NOMO-1 (cell line): ENCODE measurements around the gene CSF2RB.

Source experiments
- DNase-seq, 2 experiments: peaks; one replicate each; lab custom pipeline; 2025; ENCODE audit not compliant: unreplicated experiment in 2 of 2; lab: John Stamatoyannopoulos, UW

CSF2RB gene

DNA sequence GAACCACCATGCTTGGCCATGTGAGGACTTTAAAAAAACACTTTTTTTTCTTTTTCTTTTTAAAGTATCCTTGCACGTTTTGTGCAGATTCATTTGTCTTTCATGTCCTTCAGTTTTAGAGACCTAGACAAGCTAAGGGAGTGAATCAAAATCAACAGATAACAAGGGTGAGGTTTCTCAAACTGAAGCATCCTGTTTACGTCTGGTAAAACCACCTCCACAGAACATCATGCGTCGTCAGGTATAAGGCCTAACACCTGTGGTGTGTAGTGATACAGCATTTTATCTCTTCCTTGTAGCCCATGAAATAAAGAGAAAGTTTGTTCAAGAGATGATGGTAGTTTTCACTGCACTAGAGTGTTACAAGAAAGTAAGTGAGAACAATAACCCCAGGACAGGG lies 26.3 kb upstream of the CSF2RB start:
- DNase-seq: no peak

DNA sequence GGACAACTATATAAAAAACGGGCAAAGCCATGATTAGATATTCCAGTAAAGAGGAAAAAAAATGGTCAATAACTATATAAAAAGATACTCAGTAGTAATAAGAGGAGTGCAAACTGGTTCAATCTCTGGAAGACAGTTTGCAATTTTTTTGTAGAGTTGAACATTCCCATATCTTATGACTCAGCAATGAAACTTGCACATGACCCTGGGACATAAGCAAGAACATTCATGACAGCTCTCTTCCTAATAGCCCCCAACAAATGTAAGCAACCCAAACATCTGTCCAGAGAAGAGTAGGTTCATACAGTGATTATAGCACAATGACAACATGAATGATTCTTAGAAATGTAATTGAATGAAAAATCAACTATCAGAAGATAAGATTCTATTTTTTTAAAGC lies 21.8 kb upstream of the CSF2RB start:
- DNase-seq: no peak

DNA sequence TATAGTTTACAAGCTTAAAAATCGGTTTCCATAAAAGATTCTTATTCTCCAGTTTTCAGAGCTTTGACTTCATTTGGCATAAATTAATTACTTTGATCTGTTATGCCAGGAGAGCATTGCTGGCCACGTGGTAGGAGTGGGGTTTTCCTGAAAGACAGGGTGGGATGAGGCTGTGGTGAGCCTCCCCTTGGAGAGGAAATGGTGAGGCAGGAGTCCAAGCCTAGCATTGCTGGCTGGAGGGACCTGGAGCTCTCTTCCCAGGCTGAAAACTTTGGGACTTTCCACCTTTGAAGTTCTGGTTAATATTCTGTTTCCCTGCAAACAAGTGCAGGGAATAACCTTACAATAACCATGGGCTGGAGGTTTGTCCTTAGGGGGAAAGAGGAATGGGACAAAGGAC lies 21.1 kb upstream of the CSF2RB start:
- DNase-seq: no peak

DNA sequence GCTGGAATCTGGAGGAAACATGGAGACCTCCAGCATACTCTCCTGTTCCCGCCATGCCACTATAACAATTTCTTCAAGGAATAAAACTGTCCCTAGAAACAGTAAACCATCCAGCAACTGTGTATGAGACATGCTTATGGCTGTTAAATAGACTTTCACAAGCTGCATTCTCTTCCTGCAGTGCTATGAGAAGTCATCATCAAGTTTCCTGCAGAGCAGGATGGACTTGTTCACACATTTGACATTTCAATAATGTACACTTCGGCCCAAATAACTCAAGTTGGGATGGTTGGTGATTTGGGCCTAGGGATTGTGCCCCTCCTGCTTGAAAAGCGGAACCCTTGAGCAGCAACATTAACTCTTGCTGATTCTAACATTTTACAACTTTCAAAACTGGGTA lies 20.2 kb upstream of the CSF2RB start:
- no peak for DNase-seq

DNA sequence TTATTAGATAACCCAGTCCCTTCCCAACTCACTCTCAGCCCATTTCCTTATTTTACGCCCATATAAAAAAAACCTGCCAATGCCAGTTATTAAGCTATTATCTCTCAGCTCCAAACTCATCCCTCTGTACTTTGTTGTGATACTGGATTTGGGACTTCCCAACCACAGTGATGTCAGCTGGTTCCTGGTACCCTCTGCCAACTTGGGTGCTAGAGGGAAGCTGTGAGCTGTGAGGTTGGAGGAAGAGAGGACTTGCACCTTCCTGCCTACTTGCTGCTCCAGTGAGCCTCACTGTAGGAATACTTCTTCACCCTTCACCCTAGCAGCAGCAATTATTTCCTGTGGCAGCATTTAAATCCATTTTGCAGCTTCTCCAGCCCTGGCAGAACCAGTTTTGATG lies 19.2 kb upstream of the CSF2RB start:
- no peak for DNase-seq

DNA sequence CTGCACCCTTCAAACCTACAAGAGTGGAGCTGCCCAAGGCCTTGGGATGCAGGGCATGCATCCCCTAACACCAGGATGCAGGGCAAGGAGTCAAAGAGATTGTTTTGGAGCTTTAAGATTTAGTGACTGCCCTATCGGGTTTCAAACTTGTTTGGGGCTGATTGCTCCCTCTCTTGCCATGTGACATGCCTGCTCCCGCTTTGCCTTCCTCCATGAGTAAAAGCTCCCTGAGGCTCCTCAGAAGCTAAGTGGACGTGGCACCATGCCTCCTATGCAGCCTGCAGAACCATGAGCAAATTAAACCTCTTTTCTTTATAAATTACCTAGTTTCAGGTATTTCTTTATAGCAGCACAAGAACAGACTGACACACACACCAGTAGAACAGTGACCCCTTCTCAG lies 15.8 kb upstream of the CSF2RB start:
- DNase-seq: no peak

DNA sequence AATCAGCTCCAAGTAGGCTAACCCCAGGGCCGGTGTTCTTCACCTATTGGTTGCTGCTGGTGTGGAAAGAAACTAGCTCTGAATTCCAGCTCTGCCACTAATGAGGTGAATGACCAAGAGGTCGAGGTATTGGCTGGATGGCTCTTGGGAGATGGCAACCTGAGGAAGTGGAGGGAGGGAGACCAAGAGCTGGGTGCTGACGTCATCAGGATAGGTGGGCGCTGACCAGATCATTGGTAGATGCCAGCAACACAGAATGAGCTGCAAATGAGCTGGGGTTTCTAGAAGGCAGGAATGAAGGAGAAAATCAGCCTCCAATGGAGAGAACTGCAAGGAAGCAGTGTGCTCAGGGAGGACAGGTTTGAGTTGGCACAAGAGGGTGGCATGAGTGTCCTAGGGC lies 14.7 kb upstream of the CSF2RB start:
- DNase-seq: no peak

DNA sequence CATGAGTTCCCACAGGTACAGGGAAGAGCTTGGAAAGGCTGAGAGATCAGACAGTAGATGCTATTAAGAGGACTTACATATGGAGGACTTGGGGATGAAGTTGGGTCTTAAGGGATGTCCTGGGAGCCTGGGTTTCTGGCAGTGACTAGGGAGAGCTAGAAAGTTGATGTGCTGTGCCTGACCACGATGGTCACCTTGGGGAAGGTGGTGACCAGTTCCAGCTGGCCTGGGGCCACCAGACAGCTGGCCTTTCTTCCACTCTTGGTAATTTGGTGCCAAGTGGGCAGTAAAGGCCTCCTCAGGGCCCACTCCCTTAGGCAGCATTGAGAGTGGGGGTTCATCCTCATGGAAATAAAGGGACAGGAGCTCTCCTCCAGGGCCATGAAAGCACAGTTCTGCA lies 13.9 kb upstream of the CSF2RB start:
- DNase-seq: no peak

DNA sequence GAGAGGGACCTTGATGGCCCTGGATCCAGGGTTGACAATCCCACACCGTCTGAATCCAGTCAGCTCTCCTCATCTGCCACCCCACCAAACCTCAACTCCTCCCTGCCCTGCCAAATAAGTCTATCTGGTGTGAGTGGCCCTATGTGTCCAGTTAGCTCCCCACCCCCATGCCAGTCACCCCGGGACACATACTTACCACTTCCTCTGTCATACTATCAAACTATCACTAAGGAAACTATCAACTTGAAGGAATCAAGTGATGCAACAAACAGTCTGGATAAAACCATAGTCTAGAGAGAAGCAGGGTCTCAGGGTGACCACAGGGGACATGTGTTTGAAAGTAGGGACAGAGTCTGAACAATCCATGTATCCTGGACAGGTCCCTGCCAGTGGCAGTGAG lies 13.2 kb upstream of the CSF2RB start:
- no peak for DNase-seq

DNA sequence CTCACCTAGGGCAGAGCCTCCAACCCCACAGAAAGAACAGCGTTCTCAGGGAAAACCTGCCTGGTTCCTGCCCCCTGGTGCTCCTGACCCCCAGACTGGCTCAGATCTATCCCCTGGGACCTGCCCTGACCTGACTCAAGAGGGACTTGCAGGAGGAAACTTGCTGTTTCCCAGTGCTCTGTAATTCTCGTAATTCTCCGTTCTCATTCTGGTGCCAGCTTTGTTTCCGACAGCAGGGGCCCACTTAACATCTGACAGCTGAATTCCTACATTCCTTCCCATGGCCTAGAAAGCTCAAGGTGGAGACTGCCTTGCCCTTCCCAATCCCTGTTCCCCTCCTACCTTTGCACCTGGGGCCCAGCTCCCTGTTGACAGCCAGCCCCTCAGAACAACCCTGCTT lies 12.5 kb upstream of the CSF2RB start:
- DNase-seq: no peak

DNA sequence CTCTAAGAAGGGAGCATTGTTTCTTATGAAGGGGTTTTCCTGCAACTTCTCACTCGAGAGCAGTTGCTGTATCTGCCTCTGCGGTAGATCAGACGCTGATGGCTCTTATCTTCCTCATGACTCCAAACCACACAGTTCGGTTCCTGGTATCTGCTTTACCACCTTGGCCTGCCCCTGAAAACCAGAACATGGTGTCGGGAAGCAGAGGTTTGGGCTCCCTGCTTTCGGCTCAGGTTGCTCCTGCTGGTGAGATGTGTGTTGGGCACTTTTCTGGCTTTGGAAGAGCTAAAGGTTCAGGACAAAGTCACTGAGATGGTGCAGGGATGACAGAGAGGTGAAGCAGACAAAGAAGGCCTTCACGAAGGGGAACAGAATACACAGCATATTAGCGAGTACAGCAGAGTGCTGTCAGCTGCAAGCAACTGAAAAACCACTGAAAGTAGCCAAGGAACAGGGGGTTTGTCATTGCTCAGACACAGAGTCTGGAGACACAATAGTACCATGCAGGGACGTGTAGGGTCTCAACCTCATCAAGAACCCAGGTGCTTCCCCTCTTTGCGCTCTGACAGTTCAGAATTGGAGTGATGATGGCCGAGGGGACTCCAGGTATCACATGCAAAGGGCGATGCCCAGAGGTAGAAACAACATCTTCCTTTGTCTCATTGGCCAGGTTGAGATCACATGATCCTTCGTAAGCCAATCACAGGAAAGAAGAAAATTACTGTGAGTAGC lies 11.9 kb upstream of the CSF2RB start:
- no peak for DNase-seq

DNA sequence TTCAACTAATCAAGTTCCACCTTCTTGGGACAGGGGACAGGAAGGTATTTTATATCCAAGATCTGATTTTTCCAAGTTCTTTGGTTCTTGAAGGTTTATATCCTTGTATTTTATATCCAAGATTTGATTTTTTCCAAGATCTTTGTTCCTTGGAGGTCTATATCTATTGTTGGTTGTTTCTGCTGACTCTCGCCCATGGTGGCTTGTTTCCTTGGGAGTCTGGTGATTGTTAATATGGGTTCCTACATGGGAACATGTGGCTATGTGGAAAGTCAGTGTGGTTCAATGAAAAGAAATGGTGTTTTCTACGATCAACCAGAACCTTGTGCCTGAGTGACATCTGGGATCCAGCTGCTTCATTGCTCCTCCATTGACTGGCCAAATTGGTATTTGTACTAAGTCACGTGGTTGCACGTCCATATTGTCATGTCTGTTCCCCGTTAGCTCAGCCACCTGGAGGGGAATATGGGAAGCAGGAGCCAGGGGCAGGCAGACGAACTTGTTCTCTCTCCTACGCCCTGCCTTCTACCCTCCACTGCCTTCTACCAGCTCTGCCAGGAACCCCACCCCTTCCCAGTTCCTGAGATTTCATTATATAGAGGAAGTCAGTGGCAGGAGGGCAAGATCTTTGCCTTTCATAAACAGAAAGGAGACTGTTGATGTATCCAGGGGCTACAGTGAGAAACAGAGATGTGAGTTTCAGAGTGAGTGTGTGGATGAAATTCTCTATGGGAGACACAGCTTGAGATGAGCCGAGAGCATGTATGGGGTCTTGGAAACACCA lies 11.1 kb upstream of the CSF2RB start:
- no peak for DNase-seq

DNA sequence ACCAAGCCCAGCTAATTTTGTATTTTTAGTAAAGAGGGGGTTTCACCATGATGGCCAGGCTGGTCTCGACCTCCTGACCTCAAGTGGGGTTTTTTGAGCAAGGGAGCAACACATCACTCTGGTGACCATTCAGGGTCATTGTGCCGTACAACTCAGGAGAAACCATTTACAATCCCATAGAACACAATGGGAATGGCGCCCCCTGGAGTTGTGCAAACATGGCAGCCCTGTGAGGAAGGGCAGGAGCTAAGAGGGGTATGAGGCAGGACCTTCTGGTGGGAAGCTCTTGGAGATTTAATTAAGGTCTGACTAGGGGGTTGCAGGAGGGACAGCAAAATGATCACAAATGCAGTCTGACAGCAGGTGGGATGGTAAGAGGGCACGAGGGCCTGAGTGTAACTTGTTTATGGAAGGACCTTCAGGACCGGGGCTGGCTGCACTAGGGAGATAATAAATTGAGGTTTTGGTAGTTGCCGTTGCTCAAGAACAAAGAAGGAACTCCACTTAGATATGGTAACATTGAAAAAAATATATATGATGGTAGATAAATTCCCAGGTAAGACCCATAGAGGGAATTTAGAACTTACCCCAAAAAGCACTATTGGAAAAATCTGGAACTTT lies 9.1 kb upstream of the CSF2RB start:
- no peak for DNase-seq

DNA sequence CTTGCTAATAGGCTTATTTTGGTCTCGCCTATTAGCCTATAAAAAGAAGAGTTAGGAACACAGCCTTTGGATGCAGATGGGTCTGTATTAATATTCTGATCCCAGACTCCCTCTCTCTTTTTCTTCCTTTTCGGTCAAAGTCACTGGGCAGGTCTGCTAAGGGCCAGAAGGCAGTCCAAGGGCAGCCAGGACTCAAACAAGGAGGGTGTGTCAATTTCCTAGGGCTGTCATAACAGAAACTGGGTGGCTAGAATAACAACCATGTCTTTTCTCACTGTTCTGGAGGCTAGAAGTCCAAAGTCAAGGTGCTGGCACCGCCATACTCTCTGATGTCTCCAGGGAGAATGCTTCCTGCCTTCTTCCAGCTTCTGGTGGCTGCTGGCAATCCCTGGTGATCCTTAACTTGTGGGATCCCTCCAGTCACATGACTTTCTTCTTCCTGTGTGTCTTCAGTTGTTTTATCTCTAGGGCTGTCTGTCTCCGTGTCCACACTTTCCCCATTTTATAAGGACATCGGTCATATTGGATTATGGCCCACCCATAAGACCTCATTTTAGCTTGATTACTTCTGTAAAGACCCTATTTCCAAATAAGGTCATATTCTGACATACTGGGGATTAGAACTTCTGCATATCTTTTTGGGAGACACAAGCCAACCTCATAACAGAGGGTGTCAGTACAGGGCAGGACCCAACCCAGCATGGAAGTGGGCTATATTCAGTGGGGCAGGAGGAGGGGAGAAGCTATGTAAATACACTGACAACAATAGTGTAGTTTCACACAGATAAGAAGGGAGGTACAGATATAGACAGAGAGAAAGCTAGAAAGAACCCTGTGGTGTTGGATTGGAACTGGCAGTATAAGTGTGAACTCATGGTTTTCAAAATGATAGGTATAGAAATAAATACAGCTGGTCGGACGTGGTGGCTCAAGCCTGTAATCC lies 5.9 kb upstream of the CSF2RB start:
- DNase-seq: no peak

DNA sequence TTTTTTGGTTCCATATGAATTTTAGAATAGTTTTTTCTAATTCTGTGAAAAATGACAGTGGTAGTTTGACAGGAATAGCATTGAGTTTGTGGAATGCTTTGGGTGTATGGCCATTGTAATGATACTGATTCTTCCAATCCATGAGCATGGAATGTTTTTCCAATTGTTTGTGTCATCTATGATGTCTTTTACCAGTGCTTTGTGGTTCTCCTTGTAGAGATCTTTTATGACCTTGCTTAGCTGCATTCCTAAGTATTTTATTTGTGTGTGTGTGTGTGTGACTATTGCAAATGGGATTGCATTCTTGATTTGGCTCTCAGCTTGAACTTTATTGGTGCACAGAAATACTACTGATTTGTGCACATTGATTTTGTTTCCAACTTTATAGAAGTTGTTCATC lies 3.0 kb upstream of the CSF2RB start:
- no peak for DNase-seq

DNA sequence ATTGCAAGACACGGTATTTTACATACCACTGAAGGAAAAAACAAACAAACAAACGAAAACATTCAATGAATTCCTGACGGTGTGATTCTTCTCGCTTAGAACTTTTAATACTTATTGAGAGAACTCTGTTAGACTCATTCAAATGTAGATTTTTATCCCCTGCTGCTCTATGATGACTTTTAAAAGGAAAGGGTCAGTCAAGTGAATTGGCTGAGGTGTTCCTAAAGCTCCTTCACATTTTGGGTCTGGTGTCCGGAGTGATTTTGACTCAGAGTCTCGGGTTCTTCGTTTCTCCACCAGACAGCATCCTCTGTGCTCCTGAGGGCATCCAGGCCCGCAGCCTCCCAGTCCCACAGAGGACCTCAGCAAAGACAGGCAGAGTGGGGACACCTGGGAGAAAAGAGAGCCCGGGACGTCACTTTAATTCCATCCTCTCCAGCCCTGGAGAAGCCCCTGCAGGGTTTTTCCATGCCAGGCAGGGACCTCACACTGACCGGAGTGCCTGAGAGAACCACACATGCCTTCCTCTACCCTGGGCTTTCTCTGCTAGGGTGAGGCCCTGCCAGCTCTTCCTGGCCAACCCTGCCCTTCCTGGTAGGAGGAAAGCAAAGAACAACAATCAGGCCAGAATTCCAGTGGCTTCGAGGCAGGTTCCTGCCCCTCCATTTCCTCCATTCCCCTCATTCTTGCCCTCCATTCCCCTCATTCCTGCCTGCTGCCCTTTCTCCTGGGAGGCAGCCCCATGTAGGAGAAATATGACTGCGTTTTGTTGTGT lies 1.4 kb upstream of the CSF2RB start:
- DNase-seq: no peak

DNA sequence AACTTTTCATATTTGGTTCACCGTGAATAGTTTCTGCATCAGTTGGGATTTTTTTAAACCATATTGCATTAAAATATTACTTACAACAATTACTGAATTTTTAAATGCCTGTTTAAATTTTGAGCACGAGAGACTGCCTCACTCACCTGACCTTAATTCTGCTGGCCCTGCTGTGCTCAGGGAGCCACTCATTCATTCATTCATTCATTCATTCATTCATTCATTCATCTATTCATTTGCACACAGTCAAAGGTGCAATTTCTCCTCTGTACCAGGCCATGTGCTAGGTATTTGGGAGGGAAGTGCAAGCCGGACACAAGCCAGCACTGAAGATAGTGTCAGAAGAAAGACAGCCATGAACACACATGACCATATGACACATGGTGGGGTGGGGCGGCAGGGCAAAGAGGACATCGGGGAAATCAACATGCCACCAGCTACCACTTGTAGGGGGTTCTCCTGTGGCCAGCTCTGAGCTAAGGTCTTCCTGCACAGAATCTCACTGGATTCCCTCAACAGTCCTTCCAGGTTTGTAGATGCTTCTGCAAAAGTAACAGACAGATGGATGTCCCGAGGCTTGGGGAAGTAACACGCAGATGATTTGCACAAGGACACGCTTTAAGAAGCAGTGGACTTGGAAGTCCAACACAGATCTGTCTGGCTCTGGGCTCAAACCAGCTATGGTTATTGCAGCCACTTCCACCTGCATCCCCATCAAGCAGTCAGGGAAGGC lies 568 bp upstream of the CSF2RB start:
- no peak for DNase-seq

DNA sequence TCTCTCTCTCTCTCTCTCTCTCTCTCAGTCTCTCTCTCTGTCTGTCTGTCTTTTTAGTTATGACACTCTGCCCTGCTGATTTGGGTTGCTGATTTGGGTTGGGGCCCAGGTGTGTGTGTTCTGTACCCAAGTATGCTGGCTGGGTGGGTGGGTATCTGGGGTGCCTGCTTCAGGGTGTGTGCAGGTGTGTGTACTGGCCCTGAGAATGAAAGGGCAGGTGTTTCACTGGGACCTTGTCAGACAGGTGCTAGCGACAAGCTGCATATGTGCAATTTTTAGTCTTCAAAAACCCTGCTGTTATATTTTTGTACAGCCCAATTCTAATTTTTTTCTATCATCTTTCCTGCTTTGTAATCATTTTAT lies 943 bp downstream of the CSF2RB start:
- no peak for DNase-seq

DNA sequence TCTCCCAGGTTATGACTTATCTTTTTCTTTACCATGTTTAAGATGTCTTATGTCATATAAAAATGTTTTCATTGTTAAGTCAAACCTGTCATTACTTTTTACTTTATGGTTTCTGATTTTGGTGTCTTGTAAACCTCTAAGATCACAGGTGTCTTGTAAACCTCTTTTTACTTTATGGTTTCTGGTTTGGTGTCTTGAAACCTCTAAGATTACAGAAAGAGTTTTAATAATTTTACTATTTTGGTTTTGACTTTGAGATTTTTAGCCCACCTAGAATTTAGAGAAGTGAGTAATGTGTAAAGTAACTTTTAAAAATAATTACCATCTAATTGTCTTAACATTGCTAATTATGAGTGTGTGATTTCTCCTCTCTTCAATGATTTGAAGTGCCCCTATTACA lies 2.6 kb downstream of the CSF2RB start:
- DNase-seq: no peak
